Hepatocyte (in vitro differentiated cells): Measurements from ENCODE around the gene RBM42. TPM values are rescaled to one million over a fixed set of nuclear protein-coding genes. Genes with fewer than 3 reads are reported as not detected.

Source experiments
- DNase-seq: peaks from one replicate; pipeline ENCODE4 v3.0.0-alpha.2; 2016; ENCODE audit warnings: low spot score
- H2AFZ ChIP-seq: fragments of 200-600 bp; sonication (generic); 2 replicates; pipeline ENCODE4 v1.6.0; 2016; ENCODE audit warnings: antibody characterized with exemption, mild to moderate bottlenecking
- H3K27ac ChIP-seq: fragments of 200-600 bp; sonication (generic); 2 replicates; pipeline ENCODE4 v1.5.1; 2016; ENCODE audit warnings: mild to moderate bottlenecking
- H3K27me3 ChIP-seq: fragments of 200-600 bp; sonication (generic); 2 replicates; pipeline ENCODE4 v1.6.1; 2016
- H3K36me3 ChIP-seq: fragments of 200-600 bp; sonication (generic); replicated peaks from 2 replicates; pipeline ENCODE4 v1.5.1; 2016; ENCODE audit warnings: low read depth; ENCODE audit not compliant: insufficient read depth
- H3K4me1 ChIP-seq: fragments of 200-600 bp; sonication (generic); 2 replicates; pipeline ENCODE4 v1.5.1; 2016; ENCODE audit warnings: mild to moderate bottlenecking, moderate library complexity; ENCODE audit not compliant: insufficient read depth
- H3K4me2 ChIP-seq: fragments of 200-600 bp; sonication (generic); 2 replicates; pipeline ENCODE4 v1.6.0; 2016
- H3K4me3 ChIP-seq: fragments of 200-600 bp; sonication (generic); 2 replicates; pipeline ENCODE4 v1.5.1; 2016; ENCODE audit warnings: mild to moderate bottlenecking
- H3K79me2 ChIP-seq: fragments of 200-600 bp; sonication (generic); 2 replicates; pipeline ENCODE4 v1.6.0; 2017; ENCODE audit warnings: mild to moderate bottlenecking
- H3K9me2 ChIP-seq: fragments of 200-600 bp; sonication (generic); replicated peaks from 2 replicates; pipeline ENCODE4 v1.6.0; 2017; ENCODE audit warnings: mild to moderate bottlenecking; ENCODE audit not compliant: insufficient read depth
- H3K9me3 ChIP-seq: fragments of 200-600 bp; sonication (generic); 2 replicates; pipeline ENCODE4 v1.5.1; 2016; ENCODE audit warnings: low read depth, mild to moderate bottlenecking
- H4K20me1 ChIP-seq: fragments of 200-600 bp; sonication (generic); 2 replicates; pipeline ENCODE4 v1.6.0; 2016; ENCODE audit warnings: mild to moderate bottlenecking; ENCODE audit not compliant: insufficient read depth, poor library complexity, severe bottlenecking
- CTCF ChIP-seq: fragments of 200-600 bp; sonication (generic); IDR thresholded peaks from 2 replicates; pipeline ENCODE4 v1.5.1; 2016; ENCODE audit warnings: antibody characterized with exemption, mild to moderate bottlenecking; ENCODE audit not compliant: poor library complexity
- EZH2 ChIP-seq: fragments of 200-600 bp; sonication (generic); IDR thresholded peaks from 2 replicates; pipeline ENCODE4 v1.6.1; 2016; ENCODE audit warnings: antibody characterized with exemption, mild to moderate bottlenecking, borderline replicate concordance
- EZH2phosphoT487 ChIP-seq: fragments of 200-600 bp; sonication (generic); IDR thresholded peaks from one replicate; pipeline ENCODE4 v1.6.1; 2018; ENCODE audit warnings: antibody characterized with exemption, mild to moderate bottlenecking, low read depth, moderate library complexity; ENCODE audit not compliant: unreplicated experiment, severe bottlenecking
- WGBS: methylation state at CpG from one replicate; pipeline ENCODE4 v1.1.6; 2016; ENCODE audit warnings: low lambda C conversion rate; ENCODE audit errors: missing lambda C conversion rate; 5-methylcytosine and 5-hydroxymethylcytosine counted together
- polyA plus RNA-seq: library from polyadenylated mRNA; unstranded; fragments of >200 nt; fragmentation: Nextera tagmentation; extraction: Ambion mirVana; gene quantifications from 2 replicates; pipeline ENCODE4 v1.2.1, GENCODE V29; 2016
- total RNA-seq: library from RNA; depleted of rRNA; stranded (reverse); fragments of >200 nt; gene quantifications from 2 replicates; pipeline ENCODE4 v1.2.3, GENCODE V29; 2014

The RBM42 gene
- total and polyA plus RNA-seq, 2 experiments from 2014 or later: 43.6 to 113 TPM

- Histone ChIP-seq H3K27ac (no peak overlapping the region), H3K36me3 (no peaks in the 10 kb centered on the region), H3K9me3 (no peaks in the 10 kb centered on the region), H3K4me1 (peaks cover 8% of the 10 kb centered on the region), H3K27me3 (no peaks in the 10 kb centered on the region), H2AFZ (no peak overlapping the region), H3K79me2 (no peaks in the 10 kb centered on the region), H4K20me1 (no peaks in the 10 kb centered on the region), H3K4me3 (no peak overlapping the region), H3K9me2 (no peaks in the 10 kb centered on the region), H3K4me2 (no peak overlapping the region)
- TF ChIP-seq EZH2phosphoT487 (no peak), CTCF (no peak), EZH2 (no peak)
- DNase-seq: no peak
- 90% methylated on average over 8 of the region's 8 CpGs for WGBS
Measured at GRCh38 chr19:35639863-35640262, 11.0 kb downstream of the RBM42 start.

- DNase-seq: no peak
- no peaks in the 10 kb centered on the region for H4K20me1 ChIP-seq
- no peak within 1 kb of the TSS for H2AFZ ChIP-seq
Measured at GRCh38 chr19:35641515-35642151, 12.8 kb downstream of the RBM42 start, which contains the start of gene ETV2. Gene ETV2 (plus strand): TSS chr19:35641745. CDS start chr19:35642461, 716 bp downstream.

DNA sequence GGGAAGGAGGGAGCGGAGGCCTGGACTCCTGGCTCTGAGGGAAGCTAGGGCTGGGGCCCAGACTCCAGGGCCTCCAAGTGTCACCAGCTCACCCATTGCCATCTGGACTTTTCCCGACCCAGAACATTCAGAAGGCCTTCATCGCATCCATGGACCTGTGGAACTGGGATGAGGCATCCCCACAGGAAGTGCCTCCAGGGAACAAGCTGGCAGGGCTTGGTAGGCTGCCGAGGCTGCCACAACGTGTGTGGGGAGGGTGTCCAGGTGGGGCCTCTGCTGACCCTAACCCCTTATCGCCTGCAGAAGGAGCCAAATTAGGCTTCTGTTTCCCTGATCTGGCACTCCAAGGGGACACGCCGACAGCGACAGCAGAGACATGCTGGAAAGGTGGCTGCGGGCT lies 13.5 kb downstream of the RBM42 start:
- H3K79me2 ChIP-seq: no peaks in the 10 kb centered on the region
- no peaks in the 10 kb centered on the region for H3K9me2 ChIP-seq
- no peaks in the 10 kb centered on the region for H3K27me3 ChIP-seq
- no peaks in the 10 kb centered on the region for H3K36me3 ChIP-seq
- DNase-seq: no peak
- no peak overlapping the region for H3K27ac ChIP-seq
- H3K4me3 ChIP-seq: no peak overlapping the region
- peaks cover 12% of the 10 kb centered on the region for H3K4me1 ChIP-seq
- 77% methylated on average over 10 of the region's 10 CpGs for WGBS
- TF ChIP-seq CTCF (no peak), EZH2 (no peak), EZH2phosphoT487 (no peak)
- no peaks in the 10 kb centered on the region for H3K9me3 ChIP-seq
- peak overlapping the region; percentile 94 for H3K4me2 ChIP-seq
- no peaks in the 10 kb centered on the region for H4K20me1 ChIP-seq
- H2AFZ ChIP-seq: no peak overlapping the region

More at GRCh38 chr19:35641515-35642151, 12.8 kb downstream of the RBM42 start, which contains the start of gene ETV2:
- Histone ChIP-seq H3K9me2 (no peaks in the 10 kb centered on the region), H3K36me3 (no peaks in the 10 kb centered on the region), H3K9me3 (no peaks in the 10 kb centered on the region), H3K79me2 (no peaks in the 10 kb centered on the region), H3K4me1 (peaks cover 12% of the 10 kb centered on the region), H3K4me2 (peak within 1 kb of the TSS; percentile 94), H3K4me3 (no peak within 1 kb of the TSS), H3K27me3 (no peaks in the 10 kb centered on the region), H3K27ac (no peak within 1 kb of the TSS)
- TF ChIP-seq EZH2: no peak
- WGBS: 40% methylated on average over 21 of the region's 28 CpGs

- 41% methylated on average over 8 of the region's 15 CpGs for WGBS
- peak overlapping the region; percentile 84 for H2AFZ ChIP-seq
- DNase-seq: no peak
Measured at GRCh38 chr19:35642798-35643254, 14.0 kb downstream of the RBM42 start.

More at GRCh38 chr19:35642798-35643254, 14.0 kb downstream of the RBM42 start:
- Histone ChIP-seq H3K27ac (peak overlapping the region; percentile 96), H4K20me1 (no peaks in the 10 kb centered on the region), H3K4me3 (peak overlapping the region; percentile 54), H3K4me1 (peaks cover 12% of the 10 kb centered on the region), H3K36me3 (no peaks in the 10 kb centered on the region), H3K9me2 (no peaks in the 10 kb centered on the region), H3K4me2 (peak overlapping the region; percentile 94), H3K79me2 (no peaks in the 10 kb centered on the region), H3K9me3 (no peaks in the 10 kb centered on the region), H3K27me3 (no peaks in the 10 kb centered on the region)
- no peak for TF ChIP-seq CTCF
- TF ChIP-seq EZH2phosphoT487: no peak
- TF ChIP-seq EZH2: no peak
